Measurements from ENCODE around the gene ITPK1. TPM values are rescaled to one million over a fixed set of nuclear protein-coding genes. Genes with fewer than 3 reads are reported as not detected.
"Not testable (repeated sequence)": the region's sequence is repeated elsewhere in the genome, so short reads cannot be mapped to it uniquely, and the experiment has no call there.

ITPK1 gene
- total RNA-seq, 1 donor from 2014 or later = 136 TPM

DNA sequence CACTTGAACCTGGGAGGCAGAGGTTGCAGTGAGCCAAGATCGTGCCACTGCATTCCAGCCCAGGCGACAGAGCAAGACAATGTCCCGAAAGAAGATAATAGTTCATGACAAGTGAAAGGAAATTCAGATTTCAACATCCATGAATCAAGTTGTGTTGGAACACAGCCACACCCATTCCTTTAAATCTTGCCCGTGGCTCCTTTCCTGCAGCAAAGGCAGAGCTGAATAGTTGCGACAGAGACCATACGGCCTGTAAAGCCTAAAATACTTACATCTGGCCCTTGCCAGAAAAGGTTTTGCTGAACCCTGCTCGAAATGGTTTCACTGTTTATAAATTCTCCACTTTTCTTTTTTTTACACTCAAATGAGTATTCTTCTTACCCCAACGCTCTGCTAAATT, 17.7 kb upstream of the ITPK1 start:
- no peak for ATAC-seq
- intact Hi-C loops (cut with micrococcal nuclease) = no loop called here
- DNase-seq = no peak

DNA sequence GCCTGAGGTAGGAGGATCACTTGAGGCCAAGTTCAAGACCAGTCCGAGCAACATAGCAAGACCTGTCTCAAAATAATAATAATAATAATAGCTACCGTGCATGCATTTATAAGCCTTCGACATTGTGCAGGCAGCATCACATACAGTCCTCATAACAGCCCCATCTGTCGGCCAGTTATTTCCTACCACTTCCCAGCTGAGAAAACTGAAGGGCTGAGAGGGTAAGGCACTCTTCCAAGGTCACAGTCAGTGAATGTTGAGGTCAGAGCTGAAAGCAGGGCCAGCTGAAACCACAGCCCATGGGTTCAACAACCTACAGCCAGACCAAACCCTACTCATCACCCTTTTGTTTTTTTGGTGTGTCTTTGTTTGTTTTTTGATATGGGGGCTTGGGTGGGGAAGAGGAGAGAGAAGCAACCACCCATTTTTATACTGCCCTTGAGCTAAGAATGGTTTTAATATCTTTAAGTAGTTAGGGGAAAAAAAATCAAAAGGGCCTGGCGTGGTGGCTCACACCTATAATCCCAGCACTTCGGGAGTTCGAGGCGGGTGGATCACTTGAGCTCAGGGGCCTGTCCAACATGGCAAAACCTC, 16.8 kb upstream of the ITPK1 start:
- intact Hi-C loops (cut with micrococcal nuclease) = no loop called here
- DNase-seq = no peak
- ATAC-seq = peak; percentile 80

DNA sequence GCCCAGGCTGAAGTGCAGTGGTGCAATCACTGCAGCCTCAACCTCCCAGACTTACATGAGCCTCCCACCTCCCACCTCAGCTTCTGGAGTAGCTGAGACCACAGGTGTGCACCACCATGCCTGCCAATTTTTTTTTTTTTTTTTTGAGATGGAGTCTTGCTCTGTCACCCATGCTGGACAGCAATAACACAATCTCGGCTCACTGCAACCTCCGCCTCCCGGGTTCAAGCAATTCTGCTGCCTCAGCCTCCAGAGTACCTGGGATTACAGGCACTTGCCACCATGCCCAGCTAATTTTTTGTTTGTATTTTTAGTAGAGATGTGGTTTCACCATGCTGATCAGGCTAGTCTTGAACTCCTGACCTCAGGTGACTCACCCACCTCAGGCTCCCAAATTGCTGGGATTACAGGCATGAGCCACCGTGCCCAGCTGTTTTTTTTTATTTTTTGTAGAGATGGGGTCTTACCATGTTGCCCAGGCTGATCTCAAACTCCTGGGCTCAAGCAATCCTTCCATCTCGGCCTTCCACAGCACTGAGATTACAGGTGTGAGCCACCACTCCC, 15.6 kb upstream of the ITPK1 start:
- ATAC-seq; intact Hi-C loops (cut with micrococcal nuclease); DNase-seq: not testable (repeated sequence)

DNA sequence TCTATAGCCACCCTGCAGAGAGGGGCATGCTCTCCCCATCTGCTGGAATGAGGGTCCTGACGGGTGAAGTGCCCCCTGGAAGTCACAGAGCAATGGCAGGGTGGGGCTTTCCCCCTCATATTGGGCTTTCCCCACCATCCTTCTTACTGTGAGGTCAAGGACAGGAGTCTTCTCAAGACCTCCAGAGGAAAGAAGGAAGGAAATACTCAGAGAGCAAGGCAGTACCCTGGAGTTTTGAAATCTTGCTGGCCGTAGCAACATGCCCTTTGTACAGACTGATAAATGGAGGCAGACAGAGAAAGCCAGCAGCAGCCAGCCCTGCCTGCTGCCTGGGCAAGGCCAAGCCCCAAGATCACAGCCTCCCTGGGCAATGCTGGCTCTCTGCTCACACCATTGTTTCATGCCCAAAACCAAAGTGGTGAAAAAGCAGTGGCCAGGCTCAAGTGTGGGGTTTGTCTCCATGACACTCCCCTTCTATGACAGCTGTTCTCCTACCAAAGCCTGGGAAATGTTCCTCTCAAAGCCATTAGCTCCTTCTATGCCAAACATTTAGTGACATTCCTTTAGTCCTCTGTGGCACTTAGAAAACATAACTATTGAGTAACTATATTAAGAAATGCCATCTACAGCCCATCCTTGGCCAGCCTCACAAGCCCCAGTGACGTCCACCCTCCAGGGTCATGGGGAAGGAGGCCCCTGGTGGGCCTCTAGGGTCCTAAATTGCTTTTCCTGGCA, 13.2 kb upstream of the ITPK1 start:
- intact Hi-C loops (cut with micrococcal nuclease) = no loop called here
- peak; percentile 60 for ATAC-seq
- no peak for DNase-seq

DNA sequence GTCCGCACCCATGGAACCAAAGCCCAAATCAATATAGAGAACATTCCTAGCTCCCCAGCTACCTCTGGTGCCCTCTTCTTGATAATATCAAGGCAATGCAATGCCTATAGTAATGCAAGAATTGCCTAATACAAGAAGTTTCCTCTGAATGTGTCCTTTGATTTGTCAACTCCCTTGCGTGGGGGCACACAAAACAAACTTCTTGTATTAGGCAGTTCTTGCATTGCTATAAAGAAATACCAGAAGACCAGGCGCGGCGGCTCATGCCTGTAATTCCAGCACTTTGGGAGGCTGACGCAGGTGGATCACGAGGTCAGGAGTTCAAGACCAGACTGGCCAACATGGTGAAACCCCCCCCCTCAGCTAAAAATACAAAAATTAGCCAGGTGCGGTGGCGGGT, 10.4 kb upstream of the ITPK1 start:
- intact Hi-C loops (cut with micrococcal nuclease) = no loop called here
- DNase-seq (no peak), ATAC-seq (no peak)

DNA sequence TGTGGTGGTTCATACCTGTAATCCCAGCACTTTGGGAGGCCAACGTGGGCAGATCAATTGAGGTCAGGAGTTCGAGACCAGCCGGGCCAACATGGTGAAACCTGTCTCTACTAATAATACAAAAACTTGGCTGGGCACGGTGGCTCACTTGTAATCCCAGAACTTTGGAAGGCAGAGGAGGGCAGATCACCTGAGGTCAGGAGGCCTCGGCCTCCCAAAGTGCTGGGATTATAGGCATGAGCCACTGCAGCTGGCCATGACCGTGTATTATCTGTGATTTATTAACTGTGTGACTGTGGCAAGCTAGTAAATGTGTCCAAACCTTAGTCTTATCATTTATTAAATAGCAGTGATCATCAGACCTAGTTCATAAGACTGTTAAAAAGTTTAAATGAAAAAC, 7.1 kb upstream of the ITPK1 start:
- DNase-seq = no peak
- intact Hi-C loops (cut with micrococcal nuclease) = no loop called here
- ATAC-seq = no peak

DNA sequence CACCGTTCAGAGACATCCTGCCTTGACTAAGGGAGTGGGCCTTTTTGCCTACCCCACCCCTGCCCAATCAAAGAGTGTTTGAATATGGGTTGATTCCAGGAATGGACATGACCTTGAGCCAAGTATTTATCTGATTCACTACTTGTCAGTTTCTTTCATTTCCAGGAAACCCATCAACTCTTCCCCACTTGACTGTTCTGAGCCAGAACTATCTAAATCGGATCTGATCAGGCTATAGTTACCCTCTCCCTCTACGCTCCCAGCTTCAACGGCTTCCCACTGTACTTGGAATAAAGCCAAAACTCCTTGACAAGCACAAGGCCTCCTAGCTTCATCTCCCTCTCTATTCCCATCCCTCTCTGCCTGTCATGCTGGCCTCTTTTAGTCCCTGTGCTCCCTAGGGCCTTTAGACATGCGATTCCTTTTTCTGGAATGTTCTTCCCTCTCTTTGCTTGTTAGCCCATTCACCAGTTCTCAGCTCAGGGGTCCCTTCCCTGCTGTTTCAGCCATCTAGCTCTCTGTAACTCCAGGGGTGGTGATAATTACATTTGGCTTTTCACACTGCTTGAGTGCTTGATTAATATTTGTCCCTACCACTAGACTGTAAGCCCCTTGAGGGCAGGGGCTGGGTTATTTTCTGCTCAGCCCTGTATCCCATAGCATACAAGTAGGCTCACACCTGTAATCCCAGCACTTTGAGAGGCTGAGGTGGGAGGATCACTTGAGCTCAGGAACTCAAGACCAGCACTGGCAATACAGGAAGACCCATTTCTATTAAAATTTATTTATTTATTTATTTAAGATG, 5.5 kb upstream of the ITPK1 start:
- intact Hi-C loops (cut with micrococcal nuclease) = no loop called here
- ATAC-seq = no peak

DNA sequence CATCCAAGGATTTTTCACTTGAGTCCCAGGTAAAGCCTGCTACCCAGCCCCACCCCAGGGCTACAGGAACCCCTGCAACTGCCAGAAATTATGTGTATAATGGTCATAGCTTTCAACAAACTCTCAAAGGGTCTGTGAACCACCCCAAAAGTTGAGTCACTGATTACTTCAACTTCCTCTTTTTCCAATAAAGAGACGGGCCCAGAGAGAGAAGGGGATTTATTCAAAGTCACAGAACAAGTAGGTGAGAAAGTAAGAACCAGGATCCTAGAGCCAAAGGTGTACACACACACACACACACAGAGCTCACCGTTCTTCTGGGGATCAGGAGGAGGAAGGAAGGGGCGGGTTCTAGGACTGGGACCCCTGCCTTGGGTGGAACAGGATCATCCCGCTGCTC, 4.8 kb upstream of the ITPK1 start:
- ATAC-seq (no peak), DNase-seq (no peak)
- intact Hi-C loops (cut with micrococcal nuclease) = no loop called here

More for the DNA sequence above, 5.5 kb upstream of the ITPK1 start:
- DNase-seq = no peak

DNA sequence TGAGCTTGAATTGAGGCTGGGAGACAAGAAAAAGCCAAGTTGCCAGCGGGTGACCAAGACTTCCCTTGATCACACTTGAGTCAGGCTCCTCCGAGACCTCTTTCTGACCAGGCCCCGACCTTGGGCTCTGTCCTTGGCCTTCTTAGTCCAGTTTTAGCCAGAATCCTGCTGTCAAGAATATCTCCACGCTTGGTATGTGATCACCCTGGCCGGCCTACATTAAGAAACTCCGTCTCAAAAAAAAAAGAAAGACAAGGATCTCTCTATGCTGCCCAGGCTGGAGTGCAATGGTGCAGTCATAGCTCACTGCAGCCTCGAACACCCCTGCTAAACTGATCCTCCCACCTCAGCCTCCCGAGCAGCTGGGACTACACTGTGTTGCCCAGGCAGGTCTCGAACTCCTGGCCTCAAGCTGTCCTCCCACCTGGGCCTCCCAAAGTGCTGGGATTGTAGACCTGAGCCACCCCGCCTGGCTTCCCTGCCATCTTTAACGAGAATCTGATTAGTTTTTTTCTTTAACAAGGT, 1.0 kb upstream of the ITPK1 start:
- intact Hi-C loops (cut with micrococcal nuclease) = no loop called here
- no peak for DNase-seq
- ATAC-seq = no peak

DNA sequence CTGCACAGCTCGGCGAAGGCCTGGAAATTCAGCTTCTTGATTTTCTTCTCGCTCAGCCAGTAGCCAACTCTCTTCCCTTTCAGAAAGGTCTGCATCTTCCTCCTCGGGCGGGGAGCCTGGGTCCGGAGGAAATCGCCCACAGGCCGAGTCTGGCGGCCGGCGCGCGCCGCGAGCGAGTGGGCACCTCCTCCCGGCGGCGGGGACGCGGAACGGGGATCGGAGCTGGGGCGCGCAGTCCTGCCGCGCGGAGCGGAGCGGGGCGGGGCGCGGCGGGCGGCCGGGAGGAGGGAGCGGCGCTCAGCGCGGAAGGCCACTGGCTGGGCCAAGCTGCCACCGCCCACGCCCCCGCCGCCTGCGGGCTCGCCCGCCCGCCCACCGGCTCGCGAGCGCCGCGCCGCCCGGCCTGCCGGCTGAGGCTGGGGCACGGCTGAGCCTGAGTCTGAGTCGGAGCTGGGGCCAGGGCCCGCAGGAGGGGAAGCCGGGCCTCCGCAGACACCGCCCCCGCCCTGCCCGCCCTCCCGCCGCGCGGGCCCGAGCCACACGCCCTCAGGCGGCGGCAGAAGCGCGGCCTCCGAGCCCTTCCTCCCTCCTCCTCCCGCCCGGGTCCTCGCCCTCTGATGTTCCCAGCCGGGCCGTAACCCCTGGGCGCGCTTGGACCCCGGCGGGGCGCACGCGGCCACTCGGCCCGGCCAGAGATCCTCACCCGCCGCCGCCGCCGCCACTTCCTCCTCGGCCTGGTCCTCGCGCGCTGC, 480 bp downstream of the ITPK1 start:
- intact Hi-C loops (cut with micrococcal nuclease) = no loop called here
- ATAC-seq = peak; percentile 90
- peak; percentile 95 for DNase-seq

DNA sequence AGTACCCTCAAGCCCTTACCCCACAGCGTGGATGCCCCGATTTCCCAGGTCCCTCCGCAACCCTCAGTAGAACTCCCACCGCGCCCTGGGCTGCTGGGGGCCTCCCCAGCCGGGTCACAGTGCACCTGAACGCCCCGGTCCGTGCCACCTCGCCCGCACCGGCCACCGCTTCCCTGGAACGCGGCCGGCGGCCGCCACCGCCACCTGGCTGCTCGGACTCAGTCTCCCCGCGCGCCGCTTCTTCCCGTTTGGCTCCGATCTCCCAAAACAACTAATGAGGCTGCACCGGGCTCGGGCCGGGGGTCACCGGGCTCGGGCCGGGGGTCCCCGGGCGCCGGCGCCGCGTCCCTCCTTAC, 1.0 kb downstream of the ITPK1 start:
- intact Hi-C loops (cut with micrococcal nuclease) = no loop called here
- peak; percentile 24 for ATAC-seq
- peak; percentile 62 for DNase-seq

DNA sequence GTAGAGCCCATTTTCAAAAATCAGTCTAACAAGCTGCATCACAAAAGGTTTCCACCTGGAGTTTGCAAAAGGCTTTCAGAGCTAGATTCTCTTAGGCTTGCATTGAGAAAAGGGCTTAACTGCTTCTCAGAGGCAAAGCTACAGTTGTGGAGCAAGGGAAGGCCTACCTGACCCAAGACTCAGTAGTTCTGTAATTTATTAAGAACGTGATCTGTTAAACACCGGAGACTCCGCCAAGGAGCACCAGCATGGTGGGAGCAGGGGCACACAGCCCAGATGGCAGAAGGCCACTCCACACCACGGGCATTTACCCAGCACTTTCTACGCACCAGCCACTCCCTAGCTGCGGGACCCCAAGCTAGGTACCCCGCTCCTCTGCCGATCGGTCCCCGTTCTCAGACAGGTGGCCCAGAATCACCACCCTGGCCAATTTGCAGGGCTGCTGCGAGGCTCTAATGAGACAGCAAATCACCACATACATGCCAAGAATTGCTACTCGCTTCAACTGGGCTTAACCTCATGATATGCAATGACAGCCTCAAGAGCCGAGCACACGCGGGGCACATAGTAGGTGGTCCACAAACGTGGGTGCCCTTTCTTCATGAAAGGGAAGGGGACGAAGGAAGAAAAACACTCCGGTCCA, 1.5 kb downstream of the ITPK1 start:
- DNase-seq (peak; percentile 50), ATAC-seq (peak; percentile 6)
- intact Hi-C loops (cut with micrococcal nuclease) = no loop called here

DNA sequence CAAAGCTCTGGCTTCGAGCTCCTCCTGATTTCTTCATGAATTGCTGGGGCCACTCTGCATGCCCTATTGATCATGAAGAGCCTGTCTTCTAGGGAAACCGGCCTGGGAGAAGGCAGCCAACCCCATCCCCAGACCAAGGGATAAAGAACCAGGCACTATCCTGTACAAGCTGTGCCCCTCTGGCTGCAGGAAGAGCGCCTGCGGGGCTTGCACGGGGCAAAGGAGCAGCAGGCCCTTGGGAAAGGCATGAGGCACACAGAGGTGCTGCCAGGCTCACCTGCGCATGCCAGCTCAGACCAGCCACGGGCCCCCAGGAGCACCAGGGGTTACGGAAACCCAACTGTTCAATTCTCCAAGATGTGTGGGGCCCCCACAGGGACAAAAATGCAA, 2.1 kb downstream of the ITPK1 start:
- ATAC-seq (no peak), DNase-seq (no peak)
- intact Hi-C loops (cut with micrococcal nuclease) = no loop called here

DNA sequence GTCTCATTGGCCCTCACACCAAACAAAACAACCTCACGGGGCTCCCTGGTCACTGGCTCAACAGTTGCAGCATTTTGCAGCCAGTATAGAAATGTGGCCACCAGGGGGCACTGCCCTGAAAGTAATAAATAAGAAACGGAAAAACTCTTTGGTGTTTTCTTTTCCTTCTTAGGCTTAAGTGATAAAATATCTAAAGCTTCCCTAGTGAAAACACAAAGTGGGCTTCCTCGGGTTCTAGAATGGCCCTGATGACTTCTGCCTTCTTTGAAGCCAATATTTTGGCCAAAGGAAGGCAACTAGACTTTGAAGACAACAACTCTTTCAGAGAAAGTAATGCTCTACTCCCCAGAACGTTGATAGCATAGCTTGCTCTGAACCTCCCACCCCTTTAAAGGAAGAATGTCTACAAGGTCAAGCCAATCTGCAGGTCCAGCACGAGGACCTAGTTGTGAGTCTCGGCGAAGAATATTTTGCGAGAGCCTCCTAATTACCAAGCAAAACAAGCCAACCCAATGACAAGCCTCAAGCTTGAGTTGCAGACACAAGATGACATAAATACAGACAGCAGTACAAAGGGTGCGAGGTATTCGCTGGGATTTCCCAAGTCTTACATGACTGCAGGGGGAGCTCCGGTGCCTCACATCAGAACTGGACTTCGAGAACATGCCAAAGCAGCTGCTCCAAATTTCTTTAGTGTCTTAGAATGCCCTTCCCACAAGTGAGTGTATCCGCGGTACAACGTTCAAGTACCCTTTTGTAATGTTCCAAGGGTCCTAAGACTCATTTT, 2.6 kb downstream of the ITPK1 start:
- peak; percentile 84 for DNase-seq
- intact Hi-C loops (cut with micrococcal nuclease) = no loop called here
- peak; percentile 11 for ATAC-seq

DNA sequence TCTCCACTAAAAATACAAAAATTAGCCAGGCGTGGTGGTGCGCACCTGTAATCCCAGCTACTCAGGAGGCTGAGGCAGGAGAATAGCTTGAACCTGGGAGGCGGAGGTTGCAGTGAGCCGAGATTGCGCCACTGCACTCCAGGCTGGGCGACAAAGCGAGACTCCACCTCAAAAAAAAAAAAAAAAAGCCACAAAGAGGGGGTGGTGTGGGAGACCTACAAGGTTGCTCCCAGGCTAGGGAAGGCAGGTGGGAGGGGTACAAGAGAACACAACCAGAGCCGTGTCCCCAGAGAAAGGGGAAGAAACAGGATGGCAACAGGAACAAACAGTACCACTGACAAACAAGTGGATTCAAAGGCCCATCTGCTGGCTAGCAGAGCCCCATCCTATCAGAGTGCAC, 4.2 kb downstream of the ITPK1 start:
- ATAC-seq; DNase-seq; intact Hi-C loops (cut with micrococcal nuclease): not testable (repeated sequence)

DNA sequence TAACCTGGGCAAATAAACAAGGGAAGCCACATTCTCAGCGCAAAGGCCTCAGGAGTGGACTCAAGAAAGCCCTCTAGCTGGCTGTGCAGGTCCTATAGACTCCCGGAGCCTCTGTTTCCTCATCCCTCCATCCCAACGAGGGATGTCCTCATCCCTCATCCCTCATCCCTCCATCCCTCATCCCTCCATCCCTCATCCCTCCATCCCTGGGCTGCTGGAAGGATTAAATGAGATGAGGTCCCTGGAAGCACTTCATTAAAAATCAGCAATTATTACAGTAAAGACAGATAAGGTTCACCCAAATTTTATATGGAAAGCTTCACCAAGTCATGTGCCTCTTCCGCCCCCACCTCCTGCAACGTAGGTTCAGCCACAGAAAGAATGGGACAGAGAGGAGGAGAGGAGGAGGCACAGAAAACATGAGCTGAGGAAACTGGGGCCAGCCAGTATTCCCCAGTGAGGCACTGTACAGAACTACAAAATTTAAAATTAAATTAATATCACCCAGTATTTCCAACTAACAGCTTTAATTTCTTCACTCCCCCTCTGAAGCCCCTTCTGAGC, 4.8 kb downstream of the ITPK1 start:
- intact Hi-C loops (cut with micrococcal nuclease) = no loop called here
- DNase-seq (no peak), ATAC-seq (no peak)

DNA sequence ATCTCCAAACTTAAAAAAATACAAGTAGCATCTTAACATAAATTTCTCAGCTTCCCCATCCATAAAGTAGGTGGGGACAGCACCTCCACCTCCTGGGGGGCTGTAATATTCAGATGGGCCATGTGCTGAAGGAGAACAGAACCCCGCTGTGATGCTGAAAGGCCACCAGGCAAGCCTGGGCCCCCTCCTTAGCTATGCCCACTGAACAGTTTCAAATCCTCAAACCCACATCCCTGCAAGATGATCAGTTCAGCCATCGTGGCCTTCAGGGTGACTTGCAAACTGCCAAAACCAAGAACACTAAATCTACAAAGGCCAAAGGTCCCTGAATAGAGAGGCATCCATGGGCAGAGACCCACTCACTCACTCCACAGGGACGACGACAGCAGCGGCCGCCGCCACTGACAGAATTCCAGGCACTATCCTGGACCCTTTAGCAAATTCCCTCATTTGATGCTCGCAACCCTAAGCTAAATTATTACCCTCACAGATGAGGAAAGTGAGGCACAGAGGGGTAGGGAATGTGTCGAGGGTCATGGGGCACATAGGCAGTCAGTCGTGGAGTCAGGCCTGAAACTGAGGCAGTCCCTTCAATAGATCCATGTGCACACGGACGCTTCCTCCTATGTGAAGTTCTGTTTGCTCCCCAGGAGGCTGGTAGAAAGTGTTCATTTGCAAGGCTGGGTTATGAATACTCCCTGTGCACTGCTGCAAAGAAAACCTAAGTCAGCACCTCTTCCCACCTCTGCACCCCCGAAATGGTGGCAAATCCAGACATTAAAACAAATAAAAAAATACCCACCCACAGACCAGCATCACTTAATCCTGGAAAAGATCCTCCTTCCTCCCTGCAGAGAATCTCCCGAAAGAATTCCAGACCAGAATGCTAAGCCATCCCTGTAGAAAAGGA, 5.9 kb downstream of the ITPK1 start:
- ATAC-seq = no peak
- DNase-seq = no peak
- intact Hi-C loops (cut with micrococcal nuclease) = no loop called here

All from left ventricle myocardium superior (tissue), 1 donor.